Endothelial cell of umbilical vein (primary cell): Measurements from ENCODE around the gene RAPH1. TPM values are rescaled to one million over a fixed set of nuclear protein-coding genes. Genes with fewer than 3 reads are reported as not detected.
A peak's percentile ranks its signal among the peaks of the same experiment; 100 is the strongest.

Source experiments
- BruUV-seq: library from RNA; stranded (reverse); fragments of 400-500 nt; replicated peaks from 2 replicates; lab custom pipeline; 2021; lab: Mats Ljungman, UMichigan
- CTCF ChIA-PET: fragments of 300-600, 350-600 bp; sonication (Branson Sonifier 250); formaldehyde crosslinking; loops from one replicate; lab custom pipeline; 2021; ENCODE audit warnings: antibody characterized with exemption, inconsistent platforms; lab: Charles Lee
- POLR2A ChIA-PET: fragments of 300-600, 350-600 bp; sonication (Branson Sonifier 250); formaldehyde crosslinking; loops from one replicate; lab custom pipeline; 2021; ENCODE audit warnings: antibody characterized with exemption, inconsistent platforms; lab: Charles Lee
- DNase-seq: peaks from one replicate; pipeline ENCODE4 v3.0.0-alpha.2; 2011; ENCODE audit warnings: low read depth, low spot score
- FAIRE-seq: peaks from 2 replicates; lab custom pipeline; 2011; peaks lifted over from hg19 to GRCh38; lab: Jason Lieb, UNC
- H2AFZ ChIP-seq: 2 replicates; pipeline ENCODE4 v1.6.0; 2012; ENCODE audit warnings: low read depth, low read length, control low read depth, inconsistent platforms
- H3K27ac ChIP-seq: 2 replicates; pipeline ENCODE4 v1.5.1; 2011; ENCODE audit warnings: low read depth, mild to moderate bottlenecking, control low read depth, low read length, moderate library complexity; ENCODE audit not compliant: insufficient read depth
- H3K27me3 ChIP-seq, 2 experiments: 2 replicates each; pipeline versions ENCODE4 v1.6.0 to v1.6.1; 2011; ENCODE audit warnings: low read length in 2 of 2, mixed read lengths in 1 of 2; ENCODE audit not compliant: control insufficient read depth in 2 of 2, insufficient read depth in 2 of 2
- H3K36me3 ChIP-seq, 2 experiments: 2 replicates in 1 of 2; 3 replicates in 1 of 2; pipeline ENCODE4 v1.5.1; 2011; ENCODE audit warnings: low read length in 2 of 2, mild to moderate bottlenecking in 1 of 2, moderate library complexity in 1 of 2; ENCODE audit not compliant: control insufficient read depth in 2 of 2, insufficient read depth in 2 of 2; ENCODE audit errors: extremely low read depth in 1 of 2
- H3K4me1 ChIP-seq: 3 replicates; pipeline ENCODE4 v1.5.1; 2011; ENCODE audit warnings: mild to moderate bottlenecking, low read length; ENCODE audit not compliant: control insufficient read depth, insufficient read depth; ENCODE audit errors: extremely low read depth
- H3K4me2 ChIP-seq: 2 replicates; pipeline ENCODE4 v1.6.1; 2011; ENCODE audit warnings: low read length, control low read depth, mixed read lengths; ENCODE audit not compliant: insufficient read depth
- H3K4me3 ChIP-seq, 3 experiments: fragments of 200-600 bp in 1 of 3; sonication (generic), shearing (Covaris generic) in 1 of 3; replicated peaks in 1 of 3; 2 replicates each; pipeline ENCODE4 v1.5.1; 2011 to 2016; ENCODE audit warnings: control low read depth in 3 of 3, low read length in 3 of 3, mild to moderate bottlenecking in 2 of 3, inconsistent platforms in 1 of 3, low read depth in 1 of 3, moderate library complexity in 1 of 3; ENCODE audit not compliant: insufficient read depth in 1 of 3
- H3K79me2 ChIP-seq: 2 replicates; pipeline ENCODE4 v1.6.0; 2012; ENCODE audit warnings: low read length, inconsistent platforms; ENCODE audit not compliant: control insufficient read depth, insufficient read depth
- H3K9ac ChIP-seq: replicated peaks from 2 replicates; pipeline ENCODE3; 2011; ENCODE audit warnings: low read length, control low read depth; ENCODE audit not compliant: insufficient read depth; ENCODE audit errors: extremely low read depth
- H3K9me1 ChIP-seq: replicated peaks from 3 replicates; pipeline ENCODE4 v1.6.0; 2011; ENCODE audit warnings: mild to moderate bottlenecking, low read length; ENCODE audit not compliant: control insufficient read depth, insufficient read depth; ENCODE audit errors: extremely low read depth
- H3K9me3 ChIP-seq: replicated peaks from 2 replicates; pipeline ENCODE4 v1.5.1; 2012; ENCODE audit warnings: low read length, inconsistent platforms; ENCODE audit not compliant: control insufficient read depth, insufficient read depth
- H4K20me1 ChIP-seq: replicated peaks from 2 replicates; pipeline ENCODE3; 2011; ENCODE audit warnings: mild to moderate bottlenecking, low read length; ENCODE audit not compliant: control insufficient read depth, insufficient read depth; ENCODE audit errors: extremely low read depth
- CTCF ChIP-seq, 2 donors: IDR thresholded peaks; 1 replicate in 1 of 2; 2 replicates in 1 of 2; pipeline ENCODE4 v1.5.1; 2011; ENCODE audit warnings: low read length in 2 of 2, mild to moderate bottlenecking in 2 of 2, moderate library complexity in 2 of 2, control low read depth in 1 of 2, inconsistent platforms in 1 of 2, low read depth in 1 of 2; ENCODE audit not compliant: insufficient read depth in 1 of 2; ENCODE audit errors: extremely low read depth in 1 of 2
- EZH2 ChIP-seq: IDR thresholded peaks from 2 replicates; pipeline ENCODE4 v1.6.1; 2012; ENCODE audit warnings: borderline replicate concordance, low read depth, mild to moderate bottlenecking, moderate library complexity, low read length, inconsistent platforms; ENCODE audit not compliant: severe bottlenecking
- FOS ChIP-seq: IDR thresholded peaks from 2 replicates; pipeline ENCODE4 v1.6.1; 2011; ENCODE audit warnings: mild to moderate bottlenecking, low read length, moderate library complexity, borderline replicate concordance; ENCODE audit not compliant: insufficient read depth
- GATA2 ChIP-seq: IDR thresholded peaks from 2 replicates; pipeline ENCODE4 v1.7.0; 2011; ENCODE audit warnings: low read depth, mild to moderate bottlenecking, moderate library complexity, mixed read lengths, low read length; ENCODE audit not compliant: insufficient read length, insufficient read depth
- JUN ChIP-seq: IDR thresholded peaks from 2 replicates; pipeline ENCODE4 v1.6.1; 2011; ENCODE audit warnings: borderline replicate concordance, low read depth; ENCODE audit not compliant: insufficient read length, insufficient read depth
- MAX ChIP-seq: IDR thresholded peaks from 2 replicates; pipeline ENCODE4 v1.6.1; 2011; ENCODE audit not compliant: insufficient read depth, insufficient read length
- MYC ChIP-seq: IDR thresholded peaks from one replicate; pipeline ENCODE4 v1.6.1; 2011; ENCODE audit warnings: mild to moderate bottlenecking, low read depth, low read length
- POLR2A ChIP-seq: IDR thresholded peaks from 2 replicates; pipeline ENCODE4 v1.6.1; 2012; ENCODE audit warnings: low read depth, mild to moderate bottlenecking, control low read depth, low read length
- dilution Hi-C: fragments of 300-500 bp; cut with MboI; formaldehyde crosslinking; loops from one replicate; pipeline ENCODE4 v1.15.0; 2019; ENCODE audit warnings: low sequenced_read_pairs; ENCODE audit not compliant: extremely low pct_ligation_motif_present
- intact Hi-C: fragments of 100-400 bp; cut with micrococcal nuclease; formaldehyde crosslinking; loops from one replicate; pipeline ENCODE4 v1.10.0; 2022
- polyA plus RNA-seq, 4 experiments: library from polyadenylated mRNA; depleted of rRNA in 3 of 4; stranded (reverse) in 3 of 4; unstranded in 1 of 4; fragments of >200 nt; gene quantifications; 2 replicates each; pipeline versions ENCODE4 v1.2.1 to v1.2.3, GENCODE V29; 2011 to 2012; ENCODE audit warnings: missing spikeins in 1 of 4
- total RNA-seq: library from RNA; stranded (reverse); gene quantifications from 2 replicates; pipeline ENCODE4 v1.2.3, GENCODE V29; 2021

RAPH1 gene
- total and polyA plus RNA-seq, 2 donors (not counting 3 experiments of a cell fraction or from before 2014, with no cell fraction given), result 5.1 to 59.5 TPM

- POLR2A ChIA-PET, result no interaction called here
- CTCF ChIA-PET, result interaction anchor here (1.0 kb wide), 1 partner anchor 15 kb away, joined by 3 read pairs; no protein-coding TSS in a partner anchor
- H3K27me3 ChIP-seq, result no peaks in the 10 kb centered on the region
- H3K4me1 ChIP-seq, result peaks cover 13% of the 10 kb centered on the region
- no peaks in the 10 kb centered on the region for H3K79me2 ChIP-seq
- H4K20me1 ChIP-seq, result no peaks in the 10 kb centered on the region
- H3K9me1 ChIP-seq, result no peaks in the 10 kb centered on the region
- BruUV-seq, result no TSS peak
- dilution Hi-C loops, result no loop called here
- H2AFZ ChIP-seq, result no peak overlapping the region
- no peak for TF ChIP-seq MAX
- no peak for TF ChIP-seq POLR2A
- TF ChIP-seq CTCF (IDR thresholded peaks at IDR 0.05; ENCODE audit: extremely low read depth in 1 of 2, insufficient read depth in 1 of 2, low read depth in 1 of 2, low read length in 2 of 2), result peak in 1 of 2 donors; percentile 15
- no peak for FAIRE-seq
- H3K4me2 ChIP-seq, result no peak overlapping the region
- no peak overlapping the region for H3K27ac ChIP-seq
- no peak overlapping the region for H3K4me3 ChIP-seq
- H3K9ac ChIP-seq, result no peak overlapping the region
- peaks cover 0 to 2% of the 10 kb centered on the region in 2 experiments for H3K36me3 ChIP-seq
- no peaks in the 10 kb centered on the region for H3K9me3 ChIP-seq
- intact Hi-C loops, result no loop called here
- DNase-seq, result no peak
These were observed 138.4 kb downstream of the RAPH1 start for GRCh38 chr2:203396667-203397066.

- no peaks in the 10 kb centered on the region for H3K27me3 ChIP-seq
- intact Hi-C loops, result no loop called here
- H3K27ac ChIP-seq, result no peak overlapping the region
- BruUV-seq, result no TSS peak
- FAIRE-seq (no peak), DNase-seq (no peak)
- H3K9me1 ChIP-seq, result no peaks in the 10 kb centered on the region
- peaks cover 0 to 2% of the 10 kb centered on the region in 2 experiments for H3K36me3 ChIP-seq
- peaks cover 5% of the 10 kb centered on the region for H3K4me1 ChIP-seq
- no peak overlapping the region for H3K9ac ChIP-seq
- CTCF ChIA-PET, result interaction anchor here (1.6 kb wide), 1 partner anchor 15 kb away, joined by 3 read pairs; no protein-coding TSS in a partner anchor
- no peak for TF ChIP-seq FOS
- TF ChIP-seq GATA2, result no peak
- TF ChIP-seq MAX, result no peak
- no peak for TF ChIP-seq MYC
- no peak for TF ChIP-seq EZH2
- TF ChIP-seq JUN, result no peak
- H3K79me2 ChIP-seq, result no peaks in the 10 kb centered on the region
- no peaks in the 10 kb centered on the region for H3K9me3 ChIP-seq
- dilution Hi-C loops, result no loop called here
- no peak overlapping the region for H3K4me2 ChIP-seq
- POLR2A ChIA-PET, result no interaction called here
- H2AFZ ChIP-seq, result no peak overlapping the region
- H3K4me3 ChIP-seq, result no peak overlapping the region
- no peaks in the 10 kb centered on the region for H4K20me1 ChIP-seq
These were observed 139.2 kb downstream of the RAPH1 start for GRCh38 chr2:203395858-203396257.
